HuH-7 (cell line): ENCODE data around the gene MGLL.

Experiments
- DNase-seq: peaks from one replicate; pipeline ENCODE4 v3.0.0; 2011; ENCODE audit warnings: low spot score

Gene MGLL

GRCh38 chr3:127772827-127773751, 49.2 kb downstream of the MGLL start:
- DNase-seq = no peak

- no peak for DNase-seq
Measured at GRCh38 chr3:127772273-127772672, 50.0 kb downstream of the MGLL start.

- DNase-seq = no peak
Measured at GRCh38 chr3:127771746-127772145, 50.6 kb downstream of the MGLL start.

- no peak for DNase-seq
Measured at GRCh38 chr3:127770671-127771355, 51.5 kb downstream of the MGLL start.

GRCh38 chr3:127769284-127770081, 52.8 kb downstream of the MGLL start:
- DNase-seq = no peak

GRCh38 chr3:127768346-127769008, 53.8 kb downstream of the MGLL start:
- DNase-seq = no peak

- peak; percentile 89 for DNase-seq
Measured at GRCh38 chr3:127767126-127767525, 55.2 kb downstream of the MGLL start.

- no peak for DNase-seq
Measured at GRCh38 chr3:127765735-127766134, 56.6 kb downstream of the MGLL start.

- no peak for DNase-seq
Measured at GRCh38 chr3:127764841-127765362, 57.4 kb downstream of the MGLL start.

- DNase-seq = no peak
Measured at GRCh38 chr3:127764301-127764700, 58.0 kb downstream of the MGLL start.

GRCh38 chr3:127763816-127764215, 58.5 kb downstream of the MGLL start:
- no peak for DNase-seq

GRCh38 chr3:127763337-127763736, 59.0 kb downstream of the MGLL start:
- no peak for DNase-seq

GRCh38 chr3:127762787-127763105, 59.6 kb downstream of the MGLL start:
- no peak for DNase-seq

- DNase-seq = no peak
Measured at GRCh38 chr3:127762077-127762786, 60.1 kb downstream of the MGLL start.

GRCh38 chr3:127761441-127761801, 60.9 kb downstream of the MGLL start:
- no peak for DNase-seq

- no peak for DNase-seq
Measured at GRCh38 chr3:127760791-127761440, 61.4 kb downstream of the MGLL start.

- DNase-seq = no peak
Measured at GRCh38 chr3:127760361-127760760, 62.0 kb downstream of the MGLL start.

- no peak for DNase-seq
Measured at GRCh38 chr3:127759826-127760225, 62.5 kb downstream of the MGLL start.

GRCh38 chr3:127758013-127758412, 64.3 kb downstream of the MGLL start:
- DNase-seq = no peak

GRCh38 chr3:127755305-127755681, 67.0 kb downstream of the MGLL start:
- no peak for DNase-seq
